H1 (cell line): ENCODE data around the gene CFAP97D2. TPM values are rescaled to one million over a fixed set of nuclear protein-coding genes. Genes with fewer than 3 reads are reported as not detected.

Source experiments
- CTCF ChIA-PET: fragments of 300-600 bp; sonication (Branson Sonifier 250); formaldehyde crosslinking; loops from one replicate; lab custom pipeline; 2021; ENCODE audit not compliant: partially characterized antibody; lab: Charles Lee
- POLR2A ChIA-PET: fragments of 300-600 bp; sonication (Branson Sonifier 250); formaldehyde crosslinking; loops from one replicate; lab custom pipeline; 2021; ENCODE audit warnings: inconsistent platforms; ENCODE audit not compliant: partially characterized antibody; lab: Charles Lee
- DNase-seq, 2 experiments: peaks; one replicate each; pipeline versions ENCODE4 v3.0.0 to v3.0.0-alpha.2; 2010 to 2022; ENCODE audit warnings: low spot score in 2 of 2, low read depth in 1 of 2, mixed read lengths in 1 of 2
- FAIRE-seq: peaks from 2 replicates; lab custom pipeline; 2011; peaks lifted over from hg19 to GRCh38; lab: Jason Lieb, UNC
- H2AFZ ChIP-seq: 2 replicates; pipeline ENCODE4 v1.8.1; 2012; ENCODE audit warnings: low read length, inconsistent platforms
- H2AK5ac ChIP-seq: 2 replicates; pipeline ENCODE4 v1.6.1; 2013; ENCODE audit warnings: low read depth, low read length
- H2BK120ac ChIP-seq: replicated peaks from 2 replicates; pipeline ENCODE3; 2013; ENCODE audit warnings: low read depth, low read length, inconsistent platforms
- H2BK12ac ChIP-seq: 2 replicates; pipeline ENCODE4 v1.6.1; 2013; ENCODE audit warnings: low read depth, low read length
- H2BK15ac ChIP-seq: 2 replicates; pipeline ENCODE4 v1.6.1; 2013; ENCODE audit warnings: low read length
- H2BK20ac ChIP-seq: 2 replicates; pipeline ENCODE4 v1.6.1; 2013; ENCODE audit warnings: low read length
- H2BK5ac ChIP-seq: 2 replicates; pipeline ENCODE4 v1.6.1; 2013; ENCODE audit warnings: low read depth, low read length
- H3K14ac ChIP-seq: 2 replicates; pipeline ENCODE4 v1.6.1; 2013; ENCODE audit warnings: inconsistent platforms; ENCODE audit not compliant: insufficient read length
- H3K18ac ChIP-seq: 2 replicates; pipeline ENCODE4 v1.6.1; 2013; ENCODE audit warnings: low read length; ENCODE audit errors: extremely low read depth
- H3K23ac ChIP-seq: 2 replicates; pipeline ENCODE4 v1.6.1; 2013; ENCODE audit warnings: inconsistent platforms; ENCODE audit not compliant: insufficient read length
- H3K23me2 ChIP-seq: 2 replicates; pipeline ENCODE4 v1.6.1; 2013; ENCODE audit warnings: low read depth, low read length
- H3K27ac ChIP-seq: 2 replicates; pipeline ENCODE4 v1.6.1; 2011; ENCODE audit warnings: low read depth, low read length, inconsistent platforms
- H3K27me3 ChIP-seq, 4 experiments: replicated peaks in 1 of 4; 1 replicate in 1 of 4; 2 replicates in 3 of 4; pipeline versions ENCODE4 v1.6.1 to v1.8.1; 2011 to 2013; ENCODE audit warnings: low read length in 3 of 4, mild to moderate bottlenecking in 3 of 4, inconsistent platforms in 2 of 4, mixed read lengths in 2 of 4, moderate library complexity in 1 of 4; ENCODE audit not compliant: control insufficient read depth in 3 of 4, insufficient read depth in 3 of 4; ENCODE audit errors: extremely low read depth in 1 of 4
- H3K36me3 ChIP-seq, 4 experiments: 2 replicates each; pipeline versions ENCODE4 v1.6.1 to v1.8.1; 2011 to 2013; ENCODE audit warnings: mild to moderate bottlenecking in 4 of 4, low read length in 3 of 4, moderate library complexity in 2 of 4, control low read depth in 1 of 4, inconsistent platforms in 1 of 4; ENCODE audit not compliant: insufficient read depth in 4 of 4, control insufficient read depth in 2 of 4
- H3K4ac ChIP-seq: replicated peaks from 2 replicates; pipeline ENCODE3; 2013; ENCODE audit warnings: low read length, low read depth, mixed read lengths, inconsistent platforms; ENCODE audit not compliant: insufficient read length
- H3K4me1 ChIP-seq, 4 experiments: replicated peaks in 1 of 4; 1 replicate in 1 of 4; 2 replicates in 3 of 4; pipeline versions ENCODE4 v1.6.1 to v1.8.1; 2011 to 2013; ENCODE audit warnings: low read length in 3 of 4, inconsistent platforms in 2 of 4, mixed read lengths in 1 of 4; ENCODE audit not compliant: insufficient read depth in 4 of 4, control insufficient read depth in 3 of 4
- H3K4me2 ChIP-seq, 2 experiments: 2 replicates each; pipeline versions ENCODE4 v1.6.1 to v1.8.1; 2011 to 2013; ENCODE audit warnings: low read depth in 2 of 2, low read length in 2 of 2, control low read depth in 1 of 2, inconsistent platforms in 1 of 2, mild to moderate bottlenecking in 1 of 2; ENCODE audit not compliant: insufficient read depth in 1 of 2
- H3K4me3 ChIP-seq, 4 experiments: fragments of 200-600, 300-600 bp in 1 of 4; sonication (generic), shearing (Covaris generic), sonication (Bioruptor Twin) in 1 of 4; 2 replicates each; pipeline versions ENCODE4 v1.5.1 to v1.8.1; 2011 to 2016; ENCODE audit warnings: low read length in 4 of 4, low read depth in 3 of 4, control low read depth in 2 of 4, inconsistent platforms in 2 of 4, mild to moderate bottlenecking in 2 of 4, mixed read lengths in 1 of 4, moderate library complexity in 1 of 4; ENCODE audit not compliant: insufficient read depth in 2 of 4; ENCODE audit errors: extremely low read depth in 1 of 4
- H3K56ac ChIP-seq: replicated peaks from 2 replicates; pipeline ENCODE3; 2013; ENCODE audit warnings: low read depth, mild to moderate bottlenecking, mixed read lengths, low read length, inconsistent platforms; ENCODE audit not compliant: insufficient read length
- H3K79me1 ChIP-seq: 2 replicates; pipeline ENCODE4 v1.6.1; 2013; ENCODE audit warnings: low read depth, low read length, control low read depth
- H3K79me2 ChIP-seq, 2 experiments: 2 replicates each; pipeline versions ENCODE4 v1.6.1 to v1.8.1; 2012 to 2013; ENCODE audit warnings: low read length in 2 of 2, mild to moderate bottlenecking in 2 of 2, inconsistent platforms in 1 of 2; ENCODE audit not compliant: insufficient read depth in 2 of 2, control insufficient read depth in 1 of 2
- H3K9ac ChIP-seq, 4 experiments: replicated peaks in 1 of 4; 1 replicate in 1 of 4; 2 replicates in 3 of 4; pipeline versions ENCODE4 v1.6.1 to v1.8.1; 2011 to 2013; ENCODE audit warnings: low read depth in 3 of 4, low read length in 3 of 4, control low read depth in 2 of 4, mild to moderate bottlenecking in 2 of 4, moderate library complexity in 2 of 4, inconsistent platforms in 1 of 4; ENCODE audit errors: extremely low read depth in 1 of 4
- H3K9me3 ChIP-seq, 2 experiments: 2 replicates each; pipeline versions ENCODE4 v1.6.1 to v1.8.1; 2012 to 2013; ENCODE audit warnings: mild to moderate bottlenecking in 2 of 2, moderate library complexity in 2 of 2, control low read depth in 1 of 2, inconsistent platforms in 1 of 2, low read depth in 1 of 2, low read length in 1 of 2, mixed read lengths in 1 of 2; ENCODE audit not compliant: insufficient read depth in 2 of 2
- H4K20me1 ChIP-seq, 2 experiments: replicated peaks in 1 of 2; 2 replicates each; pipeline versions ENCODE3 to v1.8.1; 2011 to 2013; ENCODE audit warnings: inconsistent platforms in 2 of 2, low read length in 2 of 2, mild to moderate bottlenecking in 1 of 2; ENCODE audit not compliant: insufficient read depth in 2 of 2, control insufficient read depth in 1 of 2
- H4K5ac ChIP-seq: 2 replicates; pipeline ENCODE4 v1.6.1; 2013; ENCODE audit warnings: low read length, low read depth, mixed read lengths, inconsistent platforms; ENCODE audit not compliant: insufficient read length
- H4K8ac ChIP-seq: 2 replicates; pipeline ENCODE4 v1.8.0; 2013; ENCODE audit warnings: mild to moderate bottlenecking, moderate library complexity, low read length, inconsistent platforms; ENCODE audit not compliant: insufficient read depth; ENCODE audit errors: extremely low read depth
- H4K91ac ChIP-seq: replicated peaks from 2 replicates; pipeline ENCODE3; 2013; ENCODE audit warnings: low read length, mixed read lengths, inconsistent platforms; ENCODE audit not compliant: insufficient read length
- BACH1 ChIP-seq: IDR thresholded peaks from 2 replicates; pipeline ENCODE4 v1.6.1; 2012; ENCODE audit warnings: low read length, improper control_type of control experiment
- CREB1 ChIP-seq: IDR thresholded peaks from 2 replicates; pipeline ENCODE4 v1.6.1; 2012; ENCODE audit warnings: inconsistent platforms
- JUN ChIP-seq: IDR thresholded peaks from 2 replicates; pipeline ENCODE4 v1.6.1; 2011; ENCODE audit warnings: low read depth, mild to moderate bottlenecking, improper control_type of control experiment, low read length
- JUND ChIP-seq: IDR thresholded peaks from 2 replicates; pipeline ENCODE4 v1.6.1; 2011; ENCODE audit warnings: mild to moderate bottlenecking, improper control_type of control experiment, low read length
- KDM1A ChIP-seq: fragments of 200-600, 300-600 bp; sonication (generic); IDR thresholded peaks from 2 replicates; pipeline ENCODE4 v1.7.1; 2016; ENCODE audit warnings: mild to moderate bottlenecking, low read length, borderline replicate concordance
- KDM5A ChIP-seq: fragments of 200-600 bp; IDR thresholded peaks from 2 replicates; pipeline ENCODE4 v1.7.1; 2012; ENCODE audit warnings: mild to moderate bottlenecking, low read length, inconsistent platforms, mixed read lengths
- MAFK ChIP-seq: IDR thresholded peaks from 2 replicates; pipeline ENCODE4 v1.6.1; 2012; ENCODE audit warnings: low read depth, mild to moderate bottlenecking, improper control_type of control experiment, low read length
- POU5F1 ChIP-seq: IDR thresholded peaks from 2 replicates; pipeline ENCODE4 v1.6.1; 2011; ENCODE audit warnings: low read depth, mild to moderate bottlenecking, low read length, moderate library complexity
- RFX5 ChIP-seq: IDR thresholded peaks from 2 replicates; pipeline ENCODE4 v1.6.1; 2011; ENCODE audit warnings: low read depth, low read length, improper control_type of control experiment, borderline replicate concordance
- RNF2 ChIP-seq: fragments of 200-900, 300-1000 bp; sonication (generic); IDR thresholded peaks from 2 replicates; pipeline ENCODE4 v1.7.1; 2016; ENCODE audit warnings: borderline replicate concordance, low read depth, mild to moderate bottlenecking, antibody characterized with exemption, low read length; ENCODE audit not compliant: poor library complexity, severe bottlenecking; ENCODE audit errors: missing control alignments
- SP1 ChIP-seq: IDR thresholded peaks from 2 replicates; pipeline ENCODE4 v1.6.1; 2011; ENCODE audit warnings: low read depth, low read length
- SUZ12 ChIP-seq: fragments of 200-600 bp; sonication (generic); IDR thresholded peaks from 2 replicates; pipeline ENCODE4 v1.6.1; 2012; ENCODE audit warnings: mild to moderate bottlenecking, inconsistent platforms, low read length, moderate library complexity, mixed read lengths
- TAF1 ChIP-seq: IDR thresholded peaks from 2 replicates; pipeline ENCODE4 v1.6.1; 2011; ENCODE audit warnings: mild to moderate bottlenecking, low read depth, low read length
- USF2 ChIP-seq: IDR thresholded peaks from 2 replicates; pipeline ENCODE4 v1.6.1; 2011; ENCODE audit warnings: low read length, improper control_type of control experiment
- WGBS, 2 experiments: shearing (Covaris generic) in 1 of 2; methylation state at CpG; one replicate each; pipeline versions ENCODE4 v1.1.6 to v1.1.7; 2013 to 2015; ENCODE audit warnings: low lambda C conversion rate in 2 of 2, mixed read lengths in 2 of 2, inconsistent platforms in 1 of 2, low coverage in 1 of 2, missing lambda C conversion rate in 1 of 2; ENCODE audit not compliant: insufficient replicate concordance in 2 of 2, insufficient coverage in 1 of 2, insufficient read length in 1 of 2; ENCODE audit errors: extremely low coverage in 1 of 2, missing lambda C conversion rate in 1 of 2; 5-methylcytosine and 5-hydroxymethylcytosine counted together
- polyA plus RNA-seq, 7 experiments: library from polyadenylated mRNA; depleted of rRNA in 3 of 7; stranded (reverse) in 5 of 7; unstranded in 2 of 7; fragments of >200 nt in 5 of 7; fragments of 200-250 nt in 2 of 7; gene quantifications; 1 replicate in 5 of 7; 2 replicates in 1 of 7; 4 replicates in 1 of 7; pipeline versions ENCODE4 v1.2.1 to v1.2.3, GENCODE V29; 2011 to 2013; ENCODE audit warnings: missing spikeins in 2 of 7, mixed read lengths in 2 of 7
- total RNA-seq: library from RNA; stranded (reverse); fragmentation: NEBNext Ultra II Directional; extraction: Animal tissue kit (Norgen Biotek cat#: 25700); gene quantifications from 2 replicates; pipeline ENCODE4 v1.2.1, GENCODE V29; 2021

CFAP97D2 gene
- total and polyA plus RNA-seq, 2 of the 8 experiments (the other 6 are each of a cell fraction or from before 2014, with no cell fraction given): not detected

- no peak overlapping the region for H3K4me3 ChIP-seq
- H3K18ac ChIP-seq: no peak overlapping the region
- peaks cover 0 to 2% of the 10 kb centered on the region in 2 experiments for H4K20me1 ChIP-seq
- H2AFZ ChIP-seq: no peak overlapping the region
- H3K9ac ChIP-seq: no peak overlapping the region
- H3K36me3 ChIP-seq: no peaks in the 10 kb centered on the region
- no peak overlapping the region; the same call in 1 of the 2 replicates for H2BK5ac ChIP-seq
- H3K79me2 ChIP-seq: no peaks in the 10 kb centered on the region
- H3K14ac ChIP-seq: no peak overlapping the region
- no peak overlapping the region for H3K56ac ChIP-seq
- no peak overlapping the region for H2BK120ac ChIP-seq
- FAIRE-seq (no peak), DNase-seq (no peak)
- 95% methylated on average over 13 of the region's 13 CpGs; no CpG with 5 or more reads in 1 of the 2 experiments for WGBS, 2 experiments
- POLR2A ChIA-PET: no interaction called here
- H3K27me3 ChIP-seq: no peaks in the 10 kb centered on the region
- no peak overlapping the region for H4K5ac ChIP-seq
- H3K23me2 ChIP-seq: peaks cover 3% of the 10 kb centered on the region; the same call in 1 of the 2 replicates
- H2BK20ac ChIP-seq: no peak overlapping the region
- no peak overlapping the region for H3K4ac ChIP-seq
- no peak overlapping the region for H3K23ac ChIP-seq
- H3K4me1 ChIP-seq: peaks cover 4 to 17% (median 15%) of the 10 kb centered on the region in 4 experiments
- H4K8ac ChIP-seq: no peak overlapping the region; the same call in 1 of the 2 replicates
- no peaks in the 10 kb centered on the region for H3K9me3 ChIP-seq
- H3K79me1 ChIP-seq: peaks cover 3% of the 10 kb centered on the region; the same call in 1 of the 2 replicates
- H4K91ac ChIP-seq: no peak overlapping the region
- no peak overlapping the region for H2AK5ac ChIP-seq
- H3K4me2 ChIP-seq: no peak overlapping the region
- H2BK15ac ChIP-seq: no peak overlapping the region
- no peak overlapping the region for H3K27ac ChIP-seq
- H2BK12ac ChIP-seq: no peak overlapping the region
- CTCF ChIA-PET: interaction anchor here (1.1 kb wide), 1 partner anchor 60 kb away, joined by 3 read pairs; no protein-coding TSS in a partner anchor
- TF ChIP-seq RFX5 (no peak), CREB1 (no peak), BACH1 (no peak), TAF1 (no peak), KDM1A (no peak), POU5F1 (no peak), JUN (no peak), USF2 (no peak), KDM5A (no peak), MAFK (no peak), SP1 (no peak), JUND (no peak), RNF2 (no peak), SUZ12 (no peak)
Measured at GRCh38 chr13:114224201-114224600, 45.1 kb downstream of the CFAP97D2 start.
